Umbilical cord (tissue), 2 donors: ENCODE measurements around the gene SALL3. TPM values are rescaled to one million over a fixed set of nuclear protein-coding genes. Genes with fewer than 3 reads are reported as not detected.

Experiments used
- DNase-seq: peaks from one replicate; pipeline ENCODE4 v3.0.0-alpha.2; 2015; ENCODE audit warnings: low spot score
- total RNA-seq: library from RNA; depleted of rRNA; stranded (reverse); fragments of >200 nt; gene quantifications from one replicate; pipeline ENCODE4 v1.2.3, GENCODE V29; 2014; ENCODE audit warnings: low replicate concordance; ENCODE audit not compliant: insufficient read depth

Gene SALL3
- total RNA-seq, 1 donor from 2014 or later = 0.96 TPM

DNA sequence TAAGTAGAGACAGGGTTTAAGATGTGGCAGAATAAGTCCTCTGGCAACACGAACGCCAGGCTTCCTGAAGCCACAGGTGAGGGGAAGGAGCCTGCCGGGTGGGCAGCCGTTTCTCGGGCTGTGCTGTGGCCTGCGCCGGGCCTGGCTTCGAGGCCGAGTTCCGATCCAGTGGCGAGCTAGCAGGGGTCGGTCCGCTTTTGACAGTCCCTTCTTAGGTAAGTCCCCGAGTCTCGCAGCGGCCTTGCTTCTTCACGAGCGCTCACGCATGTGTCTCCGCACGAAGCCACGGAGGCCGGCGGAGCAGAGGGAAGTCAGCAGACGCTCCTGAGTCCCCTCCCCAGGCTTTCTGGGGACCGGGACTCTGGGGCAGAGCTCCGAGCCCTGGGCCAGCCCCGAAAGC is 26.0 kb downstream of the SALL3 start:
- no peak for DNase-seq

GRCh38 chr18:79006106-79006795 is 26.6 kb downstream of the SALL3 start:
- DNase-seq = no peak

DNA sequence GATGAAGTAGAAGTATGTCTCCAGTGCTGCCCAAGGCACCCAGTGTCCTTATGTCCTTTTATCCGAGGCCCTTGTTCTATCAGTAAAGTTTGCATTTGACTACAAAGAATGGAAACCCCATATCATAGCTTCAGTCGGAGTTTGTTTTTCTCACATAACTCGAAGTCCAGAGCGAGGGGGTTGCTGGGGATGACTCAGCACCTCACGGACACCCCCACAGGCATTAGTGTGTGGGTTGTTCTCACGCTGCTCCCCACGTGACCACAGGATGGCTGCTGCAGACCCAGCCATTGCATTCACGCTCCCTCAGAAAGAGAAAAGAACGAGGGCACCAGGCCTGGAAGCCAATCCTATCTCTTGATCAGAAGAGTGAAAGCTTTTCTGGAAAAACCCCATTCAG is 27.8 kb downstream of the SALL3 start:
- DNase-seq = no peak

GRCh38 chr18:79008356-79008940 is 28.8 kb downstream of the SALL3 start:
- no peak for DNase-seq

- no peak for DNase-seq
Measured at GRCh38 chr18:79010802-79011201, 31.2 kb downstream of the SALL3 start.

GRCh38 chr18:79011300-79011870 is 31.8 kb downstream of the SALL3 start:
- no peak for DNase-seq

DNA sequence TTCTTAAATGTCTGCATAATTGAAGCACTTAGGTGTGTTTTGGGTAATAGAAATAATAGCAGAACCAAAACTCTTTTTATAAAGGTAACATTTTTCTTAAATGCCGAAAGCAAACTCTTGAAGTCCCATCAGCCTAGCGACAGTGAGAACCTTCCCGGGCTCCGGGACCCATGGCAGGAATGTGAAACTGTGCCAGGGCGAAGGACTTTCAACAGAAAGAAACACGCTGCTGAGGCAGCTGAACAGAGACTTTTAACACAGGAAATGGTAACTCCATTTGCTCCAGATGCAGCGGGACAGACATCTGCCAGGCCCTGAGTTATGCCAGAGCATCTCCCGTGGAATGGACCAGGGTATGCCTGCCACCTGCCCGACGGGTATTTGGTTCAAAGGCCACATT is 34.3 kb downstream of the SALL3 start:
- DNase-seq = no peak

DNA sequence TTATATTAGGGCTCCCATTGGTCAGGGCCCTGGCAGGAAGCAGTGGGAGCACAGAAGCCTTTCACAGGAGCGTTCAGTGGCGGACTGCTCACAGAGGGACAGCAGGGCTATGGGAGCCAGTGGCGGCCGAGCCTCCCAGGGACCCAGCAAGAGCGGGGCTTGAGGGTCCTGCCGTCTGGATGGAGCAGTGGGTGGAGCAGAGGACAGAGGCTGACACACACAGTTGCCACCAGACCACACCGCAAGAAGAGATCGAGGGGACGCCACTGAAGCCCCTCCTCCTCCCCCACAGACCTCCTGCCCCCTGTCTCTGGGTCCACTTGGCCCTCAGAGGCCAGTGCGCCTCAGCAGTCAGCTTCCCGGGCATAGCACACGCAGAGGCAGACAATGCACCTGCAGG is 39.3 kb downstream of the SALL3 start:
- no peak for DNase-seq

DNA sequence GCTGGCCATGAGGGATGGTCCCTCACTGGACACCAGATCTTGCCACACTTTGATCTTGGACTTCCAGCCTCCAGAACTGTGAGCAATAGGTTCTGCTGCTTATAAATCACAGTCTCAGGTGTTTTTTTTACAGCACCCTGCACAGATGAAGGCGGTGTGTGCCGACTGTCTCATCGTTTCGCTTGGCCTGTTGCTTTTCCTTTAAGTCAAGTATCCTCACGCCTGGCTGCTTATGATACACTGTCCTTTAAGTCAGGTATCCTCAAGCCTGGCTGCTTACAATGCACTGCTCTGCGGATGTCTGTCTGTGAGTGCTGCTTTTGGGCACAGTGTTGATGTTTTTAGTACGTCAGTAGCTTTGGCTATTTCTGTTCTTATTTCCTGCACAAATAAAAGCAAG is 40.3 kb downstream of the SALL3 start:
- no peak for DNase-seq

- no peak for DNase-seq
Measured at GRCh38 chr18:79022603-79023002, 43.0 kb downstream of the SALL3 start.

DNA sequence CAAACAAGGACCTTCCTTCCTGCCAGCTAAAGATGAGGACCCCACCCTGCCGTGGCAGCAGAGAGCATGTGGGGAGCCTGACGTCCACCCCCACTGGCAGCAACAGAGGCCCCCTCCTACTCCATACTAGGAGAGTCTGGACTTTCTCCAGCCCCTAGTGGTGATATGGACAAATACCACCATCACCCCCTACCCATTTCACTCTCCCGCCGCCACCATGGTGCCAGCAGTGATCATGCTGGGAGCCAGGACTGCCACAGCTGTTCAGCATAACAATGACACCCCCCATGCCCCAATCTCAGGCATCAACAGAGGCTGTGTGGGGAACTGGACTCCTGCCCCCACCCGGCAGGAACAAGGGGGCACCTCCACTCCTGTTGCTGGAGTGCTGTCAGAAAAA is 46.9 kb downstream of the SALL3 start:
- no peak for DNase-seq

- DNase-seq = no peak
Measured at GRCh38 chr18:79030680-79031079, 51.1 kb downstream of the SALL3 start.

DNA sequence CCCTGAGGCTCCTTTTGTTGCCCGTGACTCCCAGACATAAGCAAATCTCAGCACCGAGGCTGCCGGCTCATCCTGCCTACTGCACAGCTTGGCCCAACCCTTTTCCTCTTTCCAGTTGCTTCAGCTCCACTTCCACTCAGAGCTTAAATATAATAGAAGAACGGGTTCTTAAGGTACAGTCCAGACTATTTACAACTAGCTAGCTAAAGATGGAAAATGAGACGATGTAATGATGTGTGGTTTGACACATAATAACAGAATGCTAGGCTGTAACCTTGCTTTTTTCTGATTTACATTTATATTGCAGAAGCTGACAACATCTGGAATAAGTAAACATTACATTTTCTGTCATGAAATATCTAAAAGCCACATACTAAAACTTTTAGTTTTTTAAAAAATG is 62.7 kb downstream of the SALL3 start:
- DNase-seq = no peak

- DNase-seq = no peak
Measured at GRCh38 chr18:79043288-79043687, 63.7 kb downstream of the SALL3 start.

DNA sequence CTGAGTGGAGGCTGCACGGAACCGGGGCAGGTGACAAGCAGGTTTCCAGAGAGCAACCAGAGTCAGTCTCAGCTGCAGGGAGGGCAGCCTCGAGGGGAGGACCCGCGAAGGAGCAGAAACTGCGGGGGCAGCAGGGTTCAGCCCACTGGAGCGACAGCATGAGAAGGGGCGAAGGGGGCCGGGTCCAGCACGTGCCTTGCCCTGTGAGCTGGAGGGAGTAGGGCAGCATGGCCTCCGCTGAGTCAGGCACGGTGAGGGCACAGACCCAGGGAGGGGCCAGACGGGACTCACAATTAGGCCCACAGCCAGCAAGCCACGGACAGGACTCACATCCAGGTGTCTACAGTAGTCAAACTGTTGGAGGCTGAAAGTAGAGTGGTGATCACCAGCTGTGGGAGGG is 66.9 kb downstream of the SALL3 start:
- no peak for DNase-seq

DNA sequence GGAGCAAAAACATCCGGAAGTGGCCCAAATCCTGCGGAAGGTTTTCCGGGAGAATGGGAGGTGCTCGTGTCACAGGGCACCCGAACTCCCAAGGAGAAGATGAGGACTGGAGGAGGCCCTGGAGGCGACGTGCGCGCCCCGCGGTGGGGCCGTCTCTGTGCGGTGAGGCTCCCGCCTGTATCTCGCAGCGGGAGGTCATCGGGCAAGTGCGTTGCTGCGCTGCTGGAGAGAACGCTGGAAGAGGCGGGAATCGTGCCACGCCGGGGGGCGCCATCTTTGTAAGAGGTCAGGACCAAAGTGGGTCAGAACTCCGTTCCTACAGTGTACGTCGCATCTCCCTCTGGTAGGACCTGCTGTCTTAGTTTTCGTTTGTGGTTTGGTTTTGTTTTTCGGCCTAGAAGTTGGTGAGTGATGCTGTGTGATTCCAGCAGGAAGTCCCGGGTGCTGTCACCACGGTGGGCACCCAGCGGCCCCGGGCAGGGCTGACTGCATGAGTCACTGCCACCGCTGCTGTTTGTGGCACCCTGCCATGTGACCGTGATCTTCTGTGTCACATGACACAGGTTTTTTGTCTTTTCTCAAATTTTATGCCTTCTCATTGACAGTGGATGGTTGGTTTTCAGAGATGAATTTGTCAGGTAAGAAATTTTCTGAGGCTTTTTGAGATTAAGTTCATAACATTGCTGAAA is 68.1 kb downstream of the SALL3 start:
- no peak for DNase-seq

DNA sequence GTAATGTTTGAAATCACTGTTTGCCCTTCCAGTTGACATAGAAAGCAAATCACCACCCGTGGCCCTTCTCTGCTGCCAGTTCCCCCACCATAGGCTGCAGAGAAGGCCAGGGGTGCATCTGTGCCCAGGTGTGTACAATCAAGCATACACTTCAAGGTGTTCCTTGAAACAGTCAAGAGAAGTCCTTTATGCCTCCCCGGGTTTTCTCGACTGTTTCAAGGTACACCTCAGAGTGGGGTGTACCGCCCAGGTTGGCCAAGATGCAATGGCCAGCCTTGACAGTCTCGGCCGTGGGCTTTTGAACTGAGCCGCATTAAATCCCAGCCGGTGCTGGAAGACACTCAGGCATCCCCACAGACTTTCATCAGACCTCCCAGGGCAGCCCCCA is 68.6 kb downstream of the SALL3 start:
- DNase-seq = no peak

DNA sequence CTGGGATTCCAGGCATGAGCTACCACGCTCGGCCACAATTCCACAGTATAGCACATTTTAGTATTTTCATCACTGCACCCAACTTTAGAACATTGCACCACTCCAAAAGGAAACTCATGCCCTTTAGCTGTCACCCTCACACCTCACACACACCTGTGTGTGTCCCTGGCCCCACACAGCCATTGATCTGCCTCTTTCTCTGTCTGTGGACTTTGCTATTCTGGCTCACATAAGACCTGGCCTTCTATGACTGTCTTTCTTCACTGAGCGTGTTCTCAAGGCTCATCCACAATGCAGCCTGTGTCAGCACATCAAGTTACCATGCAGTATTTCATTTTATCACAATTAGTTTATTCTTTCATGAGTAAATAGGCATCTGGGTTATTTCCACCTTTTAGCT is 69.9 kb downstream of the SALL3 start:
- DNase-seq = no peak

Other genes starting within 250 kb of the SALL3 start
- gene ATP9B, start 89.6 kb downstream of the SALL3 start, total RNA-seq = 48.4 TPM